KMS-11 (cell line): ENCODE measurements around the gene HOXA4.

Source experiments
- H2AFZ ChIP-seq: fragments of 200-600 bp; sonication (generic); 2 replicates; pipeline ENCODE4 v1.6.1; 2016; ENCODE audit warnings: antibody characterized with exemption, mixed run types, low read depth
- H3K27ac ChIP-seq: fragments of 200-600 bp; sonication (generic); 2 replicates; pipeline ENCODE4 v1.6.1; 2016; ENCODE audit warnings: mild to moderate bottlenecking, mixed run types
- H3K27me3 ChIP-seq: fragments of 200-600 bp; sonication (generic); 2 replicates; pipeline ENCODE4 v1.6.1; 2017; ENCODE audit warnings: mild to moderate bottlenecking, low read depth, mixed run types, moderate library complexity; ENCODE audit not compliant: insufficient read depth
- H3K36me3 ChIP-seq: fragments of 200-600 bp; sonication (generic); 2 replicates; pipeline ENCODE4 v1.6.1; 2017; ENCODE audit warnings: mild to moderate bottlenecking, mixed run types; ENCODE audit not compliant: insufficient read depth
- H3K4me1 ChIP-seq: fragments of 200-600 bp; sonication (generic); 2 replicates; pipeline ENCODE4 v1.6.1; 2016; ENCODE audit warnings: mild to moderate bottlenecking, low read depth, mixed run types; ENCODE audit not compliant: poor library complexity, severe bottlenecking
- H3K4me2 ChIP-seq: fragments of 200-600 bp; sonication (generic); 2 replicates; pipeline ENCODE4 v1.7.0; 2016; ENCODE audit warnings: mild to moderate bottlenecking, mixed run types
- H3K4me3 ChIP-seq: fragments of 200-600 bp; sonication (generic); IDR thresholded peaks from 2 replicates; pipeline ENCODE4 v1.6.1; 2017; ENCODE audit warnings: low read depth, low read length, mixed read lengths; ENCODE audit not compliant: insufficient read depth
- H3K79me2 ChIP-seq: fragments of 200-600 bp; sonication (generic); 2 replicates; pipeline ENCODE4 v1.6.1; 2016; ENCODE audit warnings: low read depth, mixed run types; ENCODE audit not compliant: insufficient read depth
- H3K9ac ChIP-seq: fragments of 200-600 bp; sonication (generic); 2 replicates; pipeline ENCODE4 v1.6.1; 2016; ENCODE audit warnings: mild to moderate bottlenecking, mixed run types
- H4K20me1 ChIP-seq: fragments of 200-600 bp; sonication (generic); 2 replicates; pipeline ENCODE4 v1.6.1; 2016; ENCODE audit warnings: mild to moderate bottlenecking, mixed run types; ENCODE audit not compliant: insufficient read depth
- TF ChIP-seq, protein P1 (sequence below): fragments of 200-600 bp; sonication (generic); conservative IDR thresholded peaks from 2 replicates; pipeline ENCODE4 v1.6.1; 2017; ENCODE audit warnings: low read depth, mild to moderate bottlenecking, antibody characterized with exemption, low read length, moderate library complexity, mixed read lengths

The HOXA4 gene

DNA sequence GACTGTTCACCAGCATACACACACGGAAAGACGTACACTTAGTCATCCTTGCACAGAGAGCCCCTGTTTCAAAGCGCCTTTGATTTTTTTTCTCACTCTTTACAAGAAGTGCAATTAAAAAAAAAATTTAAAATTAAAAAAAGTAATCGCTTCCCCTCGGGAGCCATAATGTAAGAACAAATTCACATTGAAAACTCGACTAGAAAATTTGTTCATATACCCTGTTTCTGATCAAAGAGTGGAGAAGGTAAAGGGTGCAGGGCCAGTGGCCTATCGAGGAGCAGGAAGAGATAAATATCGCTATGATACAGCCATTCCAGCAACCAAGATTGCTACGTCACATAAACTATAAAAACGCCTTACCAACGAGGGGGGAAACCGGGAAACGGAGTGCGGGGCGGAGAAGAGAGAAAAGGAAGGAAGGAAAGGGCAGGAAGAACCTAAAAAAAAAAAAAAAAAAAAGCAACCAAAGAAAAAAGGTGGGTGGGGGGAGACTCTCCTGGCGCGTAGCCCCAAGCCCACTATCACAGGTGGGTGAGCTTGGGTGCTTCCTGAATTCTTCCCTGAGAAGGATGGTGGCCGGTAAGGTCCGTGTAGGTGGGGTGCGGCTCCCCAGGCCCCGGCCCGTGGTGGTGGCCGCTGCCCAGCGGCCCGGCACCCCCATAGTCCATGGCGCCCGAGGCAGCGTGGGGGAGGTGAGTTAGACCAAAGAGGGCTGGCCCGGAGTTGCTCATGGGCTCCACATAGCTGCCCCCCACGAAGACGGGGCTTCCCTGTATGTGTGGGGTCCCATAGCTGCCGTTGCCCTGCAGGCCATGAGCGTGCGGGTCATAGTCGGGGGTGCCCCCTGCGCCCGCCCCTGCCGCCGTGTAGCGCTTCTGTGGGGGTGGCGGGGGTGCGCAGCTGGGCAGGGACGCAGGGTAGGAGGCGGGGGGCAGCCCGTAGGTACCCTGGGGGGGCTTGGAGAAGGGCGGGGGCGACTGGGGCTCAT is 22.9 kb downstream of the HOXA4 start:
- no peak overlapping the region for H2AFZ ChIP-seq
- TF ChIP-seq, protein P1, sequence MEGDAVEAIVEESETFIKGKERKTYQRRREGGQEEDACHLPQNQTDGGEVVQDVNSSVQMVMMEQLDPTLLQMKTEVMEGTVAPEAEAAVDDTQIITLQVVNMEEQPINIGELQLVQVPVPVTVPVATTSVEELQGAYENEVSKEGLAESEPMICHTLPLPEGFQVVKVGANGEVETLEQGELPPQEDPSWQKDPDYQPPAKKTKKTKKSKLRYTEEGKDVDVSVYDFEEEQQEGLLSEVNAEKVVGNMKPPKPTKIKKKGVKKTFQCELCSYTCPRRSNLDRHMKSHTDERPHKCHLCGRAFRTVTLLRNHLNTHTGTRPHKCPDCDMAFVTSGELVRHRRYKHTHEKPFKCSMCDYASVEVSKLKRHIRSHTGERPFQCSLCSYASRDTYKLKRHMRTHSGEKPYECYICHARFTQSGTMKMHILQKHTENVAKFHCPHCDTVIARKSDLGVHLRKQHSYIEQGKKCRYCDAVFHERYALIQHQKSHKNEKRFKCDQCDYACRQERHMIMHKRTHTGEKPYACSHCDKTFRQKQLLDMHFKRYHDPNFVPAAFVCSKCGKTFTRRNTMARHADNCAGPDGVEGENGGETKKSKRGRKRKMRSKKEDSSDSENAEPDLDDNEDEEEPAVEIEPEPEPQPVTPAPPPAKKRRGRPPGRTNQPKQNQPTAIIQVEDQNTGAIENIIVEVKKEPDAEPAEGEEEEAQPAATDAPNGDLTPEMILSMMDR: no peak
- H3K9ac ChIP-seq: no peak overlapping the region
- H3K36me3 ChIP-seq: no peaks in the 10 kb centered on the region
- no peak overlapping the region for H3K4me2 ChIP-seq
- H3K79me2 ChIP-seq: no peaks in the 10 kb centered on the region
- no peak overlapping the region for H3K4me3 ChIP-seq
- H4K20me1 ChIP-seq: no peaks in the 10 kb centered on the region
- H3K27ac ChIP-seq: no peak overlapping the region
- no peaks in the 10 kb centered on the region for H3K27me3 ChIP-seq
- H3K4me1 ChIP-seq: no peaks in the 10 kb centered on the region

DNA sequence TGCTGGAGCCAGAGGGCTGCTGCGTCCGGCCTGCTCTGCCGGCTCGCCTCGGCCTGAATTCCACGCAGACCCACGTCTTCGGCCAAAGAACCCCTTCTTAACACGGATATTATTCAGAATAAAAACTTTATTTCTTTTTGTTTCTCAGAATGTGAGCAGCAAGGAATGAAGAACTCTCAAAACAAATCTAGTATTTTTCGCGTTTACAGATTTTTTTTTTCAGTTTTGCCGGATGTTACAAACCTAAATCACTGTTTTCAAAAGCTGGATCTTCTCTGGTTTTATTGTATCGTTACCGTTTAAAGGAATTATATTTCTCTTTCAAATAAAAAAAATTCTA is 23.7 kb downstream of the HOXA4 start:
- H3K27ac ChIP-seq: no peak overlapping the region
- no peak overlapping the region for H3K4me3 ChIP-seq
- H3K27me3 ChIP-seq: no peaks in the 10 kb centered on the region
- no peak overlapping the region for H3K4me2 ChIP-seq
- no peak overlapping the region for H2AFZ ChIP-seq
- no peaks in the 10 kb centered on the region for H3K4me1 ChIP-seq
- no peaks in the 10 kb centered on the region for H3K79me2 ChIP-seq
- no peaks in the 10 kb centered on the region for H3K36me3 ChIP-seq
- TF ChIP-seq, protein P1: no peak
- no peaks in the 10 kb centered on the region for H4K20me1 ChIP-seq
- no peak overlapping the region for H3K9ac ChIP-seq

DNA sequence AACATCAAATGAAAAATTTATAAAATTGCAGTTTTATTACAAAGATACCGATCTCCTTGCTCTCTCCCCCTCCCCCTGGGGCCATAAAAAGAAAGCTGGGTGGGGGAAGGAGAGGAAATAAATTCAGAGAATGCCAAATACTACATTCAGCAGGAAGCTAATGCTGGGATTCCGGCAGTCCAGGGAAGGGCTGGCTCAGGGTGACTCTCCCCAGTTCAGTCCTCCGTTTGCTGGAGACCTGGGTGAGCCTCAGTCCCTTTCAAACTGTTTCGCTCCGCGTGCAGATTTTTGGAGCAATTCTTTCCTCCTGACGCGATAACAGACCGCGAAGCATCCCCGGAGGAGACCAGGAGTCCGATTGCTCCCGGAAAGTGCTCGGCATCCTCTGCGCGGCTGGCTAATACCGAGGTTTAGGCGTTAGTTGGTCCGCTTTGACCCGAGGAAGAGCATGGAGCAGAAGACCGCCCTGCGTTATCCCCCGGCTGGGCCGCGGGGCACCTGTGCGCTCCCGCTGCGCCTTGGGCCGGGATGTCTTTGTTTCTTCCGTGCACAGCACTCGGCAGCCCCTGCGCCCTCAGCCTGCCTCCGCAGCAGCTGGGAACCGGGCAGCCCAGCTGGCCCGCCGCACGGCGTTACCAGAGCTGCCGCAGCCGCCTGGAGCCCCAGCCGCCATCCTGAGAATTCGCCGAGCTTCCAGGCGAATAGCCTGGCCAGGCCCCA is 24.2 kb downstream of the HOXA4 start:
- Histone ChIP-seq H3K27ac (no peak overlapping the region), H3K4me3 (no peak overlapping the region), H4K20me1 (no peaks in the 10 kb centered on the region), H3K36me3 (no peaks in the 10 kb centered on the region), H3K4me2 (no peak overlapping the region), H3K4me1 (no peaks in the 10 kb centered on the region), H3K9ac (no peak overlapping the region), H3K79me2 (no peaks in the 10 kb centered on the region), H2AFZ (no peak overlapping the region), H3K27me3 (no peaks in the 10 kb centered on the region)
- TF ChIP-seq, protein P1: no peak

DNA sequence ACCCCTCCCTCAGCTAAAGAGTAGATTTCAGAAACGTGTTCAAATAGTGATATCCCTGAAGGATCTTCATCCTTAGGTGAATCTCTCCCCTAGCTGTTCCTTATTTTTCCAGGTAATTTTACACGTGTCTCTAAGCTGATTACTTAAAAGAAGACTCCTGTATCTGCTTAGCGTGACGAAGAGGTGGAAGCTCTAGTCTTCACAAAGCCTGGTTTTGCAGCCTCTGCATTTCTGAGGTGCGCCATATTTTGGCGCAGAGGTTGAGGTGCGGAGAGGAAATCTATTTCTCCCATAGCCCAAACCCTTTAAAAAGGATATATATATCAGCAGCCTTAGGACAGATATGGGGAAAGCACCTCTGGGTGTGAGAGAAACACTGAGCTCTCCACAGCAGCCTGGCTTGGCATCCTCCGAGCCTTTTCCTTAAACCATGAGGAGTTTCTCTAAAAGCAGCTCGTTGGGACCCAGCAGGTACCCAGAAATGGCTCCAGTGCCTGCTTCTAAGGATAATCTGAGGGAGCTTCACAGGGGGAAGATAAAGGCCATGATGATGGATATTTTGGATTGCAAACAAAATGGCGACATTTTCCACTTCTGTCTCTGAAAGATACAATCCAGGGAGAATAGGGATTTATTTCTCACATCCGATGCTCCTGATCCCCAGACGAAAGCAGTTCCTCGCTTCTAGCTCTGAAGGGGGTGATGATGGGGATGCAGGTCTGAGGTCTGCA is 25.1 kb downstream of the HOXA4 start:
- Histone ChIP-seq H3K4me3 (no peak overlapping the region), H3K9ac (no peak overlapping the region), H3K79me2 (no peaks in the 10 kb centered on the region), H4K20me1 (no peaks in the 10 kb centered on the region), H3K4me1 (no peaks in the 10 kb centered on the region), H3K27ac (no peak overlapping the region), H3K27me3 (no peaks in the 10 kb centered on the region), H3K4me2 (no peak overlapping the region), H2AFZ (no peak overlapping the region), H3K36me3 (no peaks in the 10 kb centered on the region)
- TF ChIP-seq, protein P1: no peak
